Middle frontal gyrus (tissue), 1 donor: ENCODE measurements around the gene MLX.
"Not testable (repeated sequence)": the region's sequence is repeated elsewhere in the genome, so short reads cannot be mapped to it uniquely, and the experiment has no call there.

ENCODE experiments used
- DNase-seq: peaks from one replicate; pipeline ENCODE4 v3.0.0-alpha.2; 2015; ENCODE audit warnings: low spot score; ENCODE audit errors: extremely low spot score

MLX gene

DNA sequence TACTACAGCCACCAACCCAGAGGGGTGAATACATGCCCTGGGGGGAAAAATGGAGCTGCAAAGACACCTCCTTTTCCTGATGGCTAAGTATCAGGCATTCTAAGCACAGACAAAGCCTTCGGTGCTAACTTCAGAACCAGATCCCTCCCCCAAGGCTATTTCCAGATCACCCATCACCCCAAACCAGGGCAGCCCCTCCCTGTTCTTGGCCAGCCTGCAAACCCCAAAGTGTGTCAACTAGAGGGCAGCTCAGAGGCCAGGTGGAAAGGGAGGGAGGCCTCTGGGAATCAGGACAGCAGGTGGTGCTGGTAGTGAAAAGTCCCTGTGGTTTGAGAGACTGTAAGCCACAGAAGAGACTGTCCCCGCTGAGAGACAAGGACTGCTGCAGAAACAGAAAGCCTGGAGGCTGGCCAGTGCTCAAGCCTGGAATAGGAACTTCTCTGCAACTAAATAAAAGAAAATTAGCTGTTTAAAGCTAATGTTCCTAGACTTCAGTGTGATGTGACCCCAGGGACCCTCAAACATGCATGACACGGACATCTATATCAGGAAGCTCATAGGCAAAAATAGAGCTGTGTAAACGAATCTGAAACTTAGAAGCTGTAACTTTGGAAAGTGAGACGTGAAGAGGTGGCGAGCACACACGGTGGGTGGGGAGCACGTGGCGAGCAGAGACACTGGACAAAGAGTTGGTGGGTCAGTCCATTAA, 51.7 kb downstream of the MLX start:
- no peak for DNase-seq

DNA sequence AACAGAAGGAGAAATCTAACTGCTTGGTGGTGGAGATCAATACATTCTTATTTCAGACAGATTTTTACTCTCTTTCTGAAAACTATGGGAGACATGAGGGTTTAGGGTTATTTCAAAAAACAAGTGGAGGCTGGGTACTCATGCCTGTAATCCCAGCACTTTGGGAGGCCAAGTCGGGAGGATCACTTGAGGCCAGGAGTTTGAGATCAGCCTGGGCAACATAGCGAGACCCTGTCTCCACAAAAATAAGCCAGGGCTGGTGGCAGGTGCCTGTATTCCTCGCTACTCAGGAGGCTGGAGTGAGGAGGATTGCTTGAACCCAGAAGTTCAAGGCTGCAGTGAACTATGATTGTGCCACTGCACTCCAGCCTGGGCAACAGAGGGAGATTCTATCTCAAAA, 55.1 kb downstream of the MLX start:
- not testable (repeated sequence) for DNase-seq
